ENCODE results near the gene SETBP1. TPM values are rescaled to one million over a fixed set of nuclear protein-coding genes. Genes with fewer than 3 reads are reported as not detected.

Gene SETBP1
- total and polyA plus RNA-seq, 2 of the 13 experiments (the other 11 are each of a cell fraction or from before 2014, with no cell fraction given): 0.18 to 0.65 TPM

DNA sequence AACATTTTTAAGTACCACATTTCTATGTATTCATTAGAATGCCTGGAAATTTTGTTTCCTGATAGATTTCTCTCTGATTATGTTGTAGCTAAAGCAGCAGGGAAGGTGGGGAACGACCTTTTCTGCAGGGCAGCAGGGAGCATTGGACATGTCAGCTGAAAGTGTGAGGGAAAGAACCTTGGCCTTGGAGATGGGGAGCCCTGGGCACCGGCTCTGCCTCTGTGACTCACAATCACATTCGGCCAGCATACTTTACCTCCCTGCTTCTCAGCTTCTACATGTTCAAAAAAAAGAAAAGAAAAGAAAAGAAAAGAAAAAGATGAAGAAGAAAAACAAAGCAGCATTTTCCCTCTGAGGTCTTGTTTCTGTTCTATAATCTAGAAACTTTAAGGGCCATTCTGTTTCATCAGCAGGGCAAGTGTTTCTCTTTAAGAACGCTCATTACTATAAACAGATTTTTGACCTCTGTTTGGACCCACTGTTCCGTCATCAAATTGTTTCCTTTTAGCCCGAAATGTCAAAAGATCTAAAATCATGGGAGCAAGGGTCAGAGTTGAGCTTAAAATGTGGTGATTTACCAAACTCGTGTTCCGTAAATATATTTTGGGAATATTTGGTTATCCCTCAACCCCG is 27.9 kb downstream of the SETBP1 start:
- in situ Hi-C loops (cut with HindIII; ENCODE audit: extremely low pct_ligation_motif_present, low pct_unique_long_range_greater_than_20kb): no loop called here
- FAIRE-seq (no peak), DNase-seq (ENCODE audit: low spot score) (no peak), ATAC-seq (no peak)
- no peaks in the 10 kb centered on the region for H3K4me1 ChIP-seq (ENCODE audit: insufficient read depth, low read length)
- CTCF ChIA-PET (ENCODE audit: low intra/inter-chr PET ratio, low total read pairs): no interaction called here
- BruUV-seq (replicated peaks): no TSS peak
- H3K36me3 ChIP-seq (replicated peaks in 1 of 2; ENCODE audit: control insufficient read depth in 1 of 2, insufficient read depth in 2 of 2, low read length in 2 of 2): no peaks in the 10 kb centered on the region
- no peak overlapping the region for H3K27ac ChIP-seq (ENCODE audit: extremely low read length, insufficient read depth, low read length)
- 38% methylated on average over 9 of the region's 9 CpGs for whole genome bisulfite sequencing (ENCODE audit: low lambda C conversion rate)
- H3K4me3 ChIP-seq (replicated peaks in 1 of 3; ENCODE audit: insufficient read depth in 1 of 3, low read depth in 2 of 3, low read length in 3 of 3): no peak overlapping the region
- intact Hi-C loops (cut with micrococcal nuclease; ENCODE audit: unreplicated experiment): no loop called here
- no peak overlapping the region for H2AFZ ChIP-seq (ENCODE audit: low read length)
- H3K4me2 ChIP-seq (ENCODE audit: low read depth, low read length): no peak overlapping the region
- H4K20me1 ChIP-seq (ENCODE audit: insufficient read depth, low read length): no peaks in the 10 kb centered on the region
- POLR2A ChIA-PET: no interaction called here
- no peaks in the 10 kb centered on the region for H3K27me3 ChIP-seq (ENCODE audit: control insufficient read depth in 1 of 2, insufficient read depth in 2 of 2, low read length in 2 of 2)
- H3K79me2 ChIP-seq (ENCODE audit: insufficient read depth, low read length): no peaks in the 10 kb centered on the region
- H3K9me3 ChIP-seq (ENCODE audit: low read length): no peaks in the 10 kb centered on the region
- no peak overlapping the region for H3K9ac ChIP-seq (ENCODE audit: insufficient read depth, low read depth, low read length)
- TF ChIP-seq, protein P1, sequence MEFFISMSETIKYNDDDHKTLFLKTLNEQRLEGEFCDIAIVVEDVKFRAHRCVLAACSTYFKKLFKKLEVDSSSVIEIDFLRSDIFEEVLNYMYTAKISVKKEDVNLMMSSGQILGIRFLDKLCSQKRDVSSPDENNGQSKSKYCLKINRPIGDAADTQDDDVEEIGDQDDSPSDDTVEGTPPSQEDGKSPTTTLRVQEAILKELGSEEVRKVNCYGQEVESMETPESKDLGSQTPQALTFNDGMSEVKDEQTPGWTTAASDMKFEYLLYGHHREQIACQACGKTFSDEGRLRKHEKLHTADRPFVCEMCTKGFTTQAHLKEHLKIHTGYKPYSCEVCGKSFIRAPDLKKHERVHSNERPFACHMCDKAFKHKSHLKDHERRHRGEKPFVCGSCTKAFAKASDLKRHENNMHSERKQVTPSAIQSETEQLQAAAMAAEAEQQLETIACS (CRISPR knock-in tag; IDR thresholded peaks at IDR 0.05): no peak
- TF ChIP-seq TCF7L2 (IDR thresholded peaks at IDR 0.05; ENCODE audit: low read depth, low read length) (no peak), GABPA (IDR thresholded peaks at IDR 0.05; ENCODE audit: low read depth, low read length) (no peak), GABPA (CRISPR knock-in tag; IDR thresholded peaks at IDR 0.05; ENCODE audit: low read depth) (no peak), SRY (CRISPR knock-in tag; IDR thresholded peaks at IDR 0.05) (no peak), NFYB (CRISPR knock-in tag; IDR thresholded peaks at IDR 0.05) (no peak), KLF16 (CRISPR knock-in tag; IDR thresholded peaks at IDR 0.05) (no peak), SUZ12 (IDR thresholded peaks at IDR 0.05; ENCODE audit: low read depth, low read length) (no peak), ZBTB8A (CRISPR knock-in tag; IDR thresholded peaks at IDR 0.05; ENCODE audit: borderline replicate concordance, low read depth) (no peak), KLF12 (CRISPR knock-in tag; IDR thresholded peaks at IDR 0.05; ENCODE audit: borderline replicate concordance) (no peak), GATAD1 (CRISPR knock-in tag; IDR thresholded peaks at IDR 0.05) (no peak), TOPORS (CRISPR knock-in tag; IDR thresholded peaks at IDR 0.05) (no peak)
- TF ChIP-seq, protein P2, sequence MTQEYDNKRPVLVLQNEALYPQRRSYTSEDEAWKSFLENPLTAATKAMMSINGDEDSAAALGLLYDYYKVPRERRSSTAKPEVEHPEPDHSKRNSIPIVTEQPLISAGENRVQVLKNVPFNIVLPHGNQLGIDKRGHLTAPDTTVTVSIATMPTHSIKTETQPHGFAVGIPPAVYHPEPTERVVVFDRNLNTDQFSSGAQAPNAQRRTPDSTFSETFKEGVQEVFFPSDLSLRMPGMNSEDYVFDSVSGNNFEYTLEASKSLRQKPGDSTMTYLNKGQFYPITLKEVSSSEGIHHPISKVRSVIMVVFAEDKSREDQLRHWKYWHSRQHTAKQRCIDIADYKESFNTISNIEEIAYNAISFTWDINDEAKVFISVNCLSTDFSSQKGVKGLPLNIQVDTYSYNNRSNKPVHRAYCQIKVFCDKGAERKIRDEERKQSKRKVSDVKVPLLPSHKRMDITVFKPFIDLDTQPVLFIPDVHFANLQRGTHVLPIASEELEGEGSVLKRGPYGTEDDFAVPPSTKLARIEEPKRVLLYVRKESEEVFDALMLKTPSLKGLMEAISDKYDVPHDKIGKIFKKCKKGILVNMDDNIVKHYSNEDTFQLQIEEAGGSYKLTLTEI (CRISPR knock-in tag; conservative IDR thresholded peaks at IDR 0.05): no peak
- TF ChIP-seq, protein P3, sequence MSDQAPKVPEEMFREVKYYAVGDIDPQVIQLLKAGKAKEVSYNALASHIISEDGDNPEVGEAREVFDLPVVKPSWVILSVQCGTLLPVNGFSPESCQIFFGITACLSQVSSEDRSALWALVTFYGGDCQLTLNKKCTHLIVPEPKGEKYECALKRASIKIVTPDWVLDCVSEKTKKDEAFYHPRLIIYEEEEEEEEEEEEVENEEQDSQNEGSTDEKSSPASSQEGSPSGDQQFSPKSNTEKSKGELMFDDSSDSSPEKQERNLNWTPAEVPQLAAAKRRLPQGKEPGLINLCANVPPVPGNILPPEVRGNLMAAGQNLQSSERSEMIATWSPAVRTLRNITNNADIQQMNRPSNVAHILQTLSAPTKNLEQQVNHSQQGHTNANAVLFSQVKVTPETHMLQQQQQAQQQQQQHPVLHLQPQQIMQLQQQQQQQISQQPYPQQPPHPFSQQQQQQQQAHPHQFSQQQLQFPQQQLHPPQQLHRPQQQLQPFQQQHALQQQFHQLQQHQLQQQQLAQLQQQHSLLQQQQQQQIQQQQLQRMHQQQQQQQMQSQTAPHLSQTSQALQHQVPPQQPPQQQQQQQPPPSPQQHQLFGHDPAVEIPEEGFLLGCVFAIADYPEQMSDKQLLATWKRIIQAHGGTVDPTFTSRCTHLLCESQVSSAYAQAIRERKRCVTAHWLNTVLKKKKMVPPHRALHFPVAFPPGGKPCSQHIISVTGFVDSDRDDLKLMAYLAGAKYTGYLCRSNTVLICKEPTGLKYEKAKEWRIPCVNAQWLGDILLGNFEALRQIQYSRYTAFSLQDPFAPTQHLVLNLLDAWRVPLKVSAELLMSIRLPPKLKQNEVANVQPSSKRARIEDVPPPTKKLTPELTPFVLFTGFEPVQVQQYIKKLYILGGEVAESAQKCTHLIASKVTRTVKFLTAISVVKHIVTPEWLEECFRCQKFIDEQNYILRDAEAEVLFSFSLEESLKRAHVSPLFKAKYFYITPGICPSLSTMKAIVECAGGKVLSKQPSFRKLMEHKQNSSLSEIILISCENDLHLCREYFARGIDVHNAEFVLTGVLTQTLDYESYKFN (CRISPR knock-in tag; conservative IDR thresholded peaks at IDR 0.05): no peak
